22Rv1 (cell line): ENCODE data around the gene SRRM1.

Source experiments
- ZFX ChIP-seq: fragments of 450-650 bp; IDR thresholded peaks from 2 replicates; pipeline ENCODE4 v1.6.1; 2017; ENCODE audit warnings: antibody characterized with exemption, borderline replicate concordance
- TF ChIP-seq, protein P1 (sequence below): fragments of 450-650 bp; IDR thresholded peaks from 2 replicates; pipeline ENCODE4 v1.5.1; 2017; ENCODE audit warnings: mild to moderate bottlenecking

DNA sequence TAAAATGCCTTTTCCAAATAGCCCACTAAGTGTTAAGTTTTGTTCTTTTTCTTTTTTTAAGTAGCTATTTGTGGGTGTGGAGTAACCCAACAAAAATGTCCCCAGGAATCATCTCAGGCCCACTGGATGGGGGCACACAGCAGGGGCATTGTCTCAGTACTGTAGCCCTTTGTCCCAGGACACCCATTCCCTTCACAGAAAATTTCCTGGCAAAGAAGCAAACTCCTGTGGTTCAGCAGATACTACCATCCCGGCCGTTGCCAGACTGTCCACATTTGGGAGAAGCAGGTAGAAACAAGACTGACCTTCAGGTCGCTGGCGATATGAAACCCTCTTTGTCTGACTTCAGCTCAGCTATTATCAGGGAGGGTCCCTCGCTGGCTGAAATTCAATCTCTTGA is 23.7 kb upstream of the SRRM1 start:
- TF ChIP-seq, protein P1, sequence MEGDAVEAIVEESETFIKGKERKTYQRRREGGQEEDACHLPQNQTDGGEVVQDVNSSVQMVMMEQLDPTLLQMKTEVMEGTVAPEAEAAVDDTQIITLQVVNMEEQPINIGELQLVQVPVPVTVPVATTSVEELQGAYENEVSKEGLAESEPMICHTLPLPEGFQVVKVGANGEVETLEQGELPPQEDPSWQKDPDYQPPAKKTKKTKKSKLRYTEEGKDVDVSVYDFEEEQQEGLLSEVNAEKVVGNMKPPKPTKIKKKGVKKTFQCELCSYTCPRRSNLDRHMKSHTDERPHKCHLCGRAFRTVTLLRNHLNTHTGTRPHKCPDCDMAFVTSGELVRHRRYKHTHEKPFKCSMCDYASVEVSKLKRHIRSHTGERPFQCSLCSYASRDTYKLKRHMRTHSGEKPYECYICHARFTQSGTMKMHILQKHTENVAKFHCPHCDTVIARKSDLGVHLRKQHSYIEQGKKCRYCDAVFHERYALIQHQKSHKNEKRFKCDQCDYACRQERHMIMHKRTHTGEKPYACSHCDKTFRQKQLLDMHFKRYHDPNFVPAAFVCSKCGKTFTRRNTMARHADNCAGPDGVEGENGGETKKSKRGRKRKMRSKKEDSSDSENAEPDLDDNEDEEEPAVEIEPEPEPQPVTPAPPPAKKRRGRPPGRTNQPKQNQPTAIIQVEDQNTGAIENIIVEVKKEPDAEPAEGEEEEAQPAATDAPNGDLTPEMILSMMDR: no peak
- no peak for TF ChIP-seq ZFX
